K562 (cell line): ENCODE results near the gene SH3BP2. TPM values are rescaled to one million over a fixed set of nuclear protein-coding genes. Genes with fewer than 3 reads are reported as not detected.

Source experiments
- ATAC-seq: fragments of 200-7000 bp; cut with Tn5 transposase; 3 replicates; pipeline ENCODE4 v1.9.1; 2020; ENCODE audit warnings: moderate library complexity
- BruUV-seq: library from RNA; stranded (reverse); fragments of 400-500 nt; replicated peaks from 2 replicates; lab custom pipeline; 2021; lab: Mats Ljungman, UMichigan
- CTCF ChIA-PET: fragments of 300-600 bp; formaldehyde crosslinking; extraction: SDS; loops from one replicate; lab custom pipeline; 2021; ENCODE audit warnings: low intra/inter-chr PET ratio; lab: Yijun Ruan, JAX
- POLR2A ChIA-PET: fragments of 300-600, 350-650 bp; sonication (Branson Sonifier 250); formaldehyde crosslinking; extraction: SDS; loops from one replicate; lab custom pipeline; 2021; ENCODE audit warnings: antibody characterized with exemption, inconsistent platforms; lab: Yijun Ruan, JAX
- DNase-seq, 4 experiments: peaks; one replicate each; pipeline versions ENCODE4 v3.0.0 to v3.0.0-alpha.2; 2011 to 2018; ENCODE audit warnings: low spot score in 3 of 4, mixed read lengths in 3 of 4; ENCODE audit errors: extremely low read depth in 1 of 4
- FAIRE-seq: peaks from 2 replicates; lab custom pipeline; 2011; peaks lifted over from hg19 to GRCh38; lab: Jason Lieb, UNC
- H2AFZ ChIP-seq: 2 replicates; pipeline ENCODE4 v1.6.0; 2011; ENCODE audit warnings: low read depth, low read length, control low read depth, inconsistent platforms
- H3K27ac ChIP-seq: fragments of 200-600 bp; 3 replicates; pipeline ENCODE4 v1.8.0; 2011; ENCODE audit warnings: low read depth, mild to moderate bottlenecking, control low read depth, inconsistent platforms, low read length, moderate library complexity, mixed read lengths; ENCODE audit errors: extremely low read depth
- H3K27me3 ChIP-seq, 2 experiments: fragments of 300-600 bp in 1 of 2; 2 replicates in 1 of 2; 3 replicates in 1 of 2; pipeline versions ENCODE4 v1.6.0 to v1.8.0; 2011; ENCODE audit warnings: inconsistent platforms in 2 of 2, low read length in 2 of 2, mild to moderate bottlenecking in 1 of 2, mixed read lengths in 1 of 2, moderate library complexity in 1 of 2; ENCODE audit not compliant: control insufficient read depth in 2 of 2, insufficient read depth in 2 of 2
- H3K36me3 ChIP-seq: fragments of 300-600 bp; 3 replicates; pipeline ENCODE4 v1.8.0; 2011; ENCODE audit warnings: mild to moderate bottlenecking, low read length, inconsistent platforms; ENCODE audit not compliant: control insufficient read depth, insufficient read depth
- H3K4me1 ChIP-seq, 2 experiments: fragments of 200-600 bp in 1 of 2; replicated peaks in 1 of 2; 2 replicates in 1 of 2; 3 replicates in 1 of 2; pipeline versions ENCODE4 v1.5.1 to v1.8.0; 2011; ENCODE audit warnings: inconsistent platforms in 2 of 2, low read length in 2 of 2, mild to moderate bottlenecking in 1 of 2, mixed read lengths in 1 of 2, moderate library complexity in 1 of 2; ENCODE audit not compliant: control insufficient read depth in 2 of 2, insufficient read depth in 2 of 2
- H3K4me2 ChIP-seq: 2 replicates; pipeline ENCODE4 v1.6.1; 2011; ENCODE audit warnings: low read length, control low read depth, inconsistent platforms, mixed read lengths; ENCODE audit not compliant: insufficient read depth
- H3K4me3 ChIP-seq: fragments of 200-600 bp; sonication (generic), shearing (Covaris generic); 2 replicates; pipeline ENCODE4 v1.5.1; 2016; ENCODE audit warnings: control low read depth, inconsistent platforms
- H3K79me2 ChIP-seq: fragments of 200-600 bp; 3 replicates; pipeline ENCODE4 v1.8.0; 2011; ENCODE audit warnings: low read length, inconsistent platforms; ENCODE audit not compliant: control insufficient read depth, insufficient read depth
- H3K9ac ChIP-seq, 2 experiments: 2 replicates each; pipeline versions ENCODE4 v1.6.0 to v1.6.1; 2011; ENCODE audit warnings: low read depth in 2 of 2, low read length in 2 of 2, control low read depth in 1 of 2, inconsistent platforms in 1 of 2, mild to moderate bottlenecking in 1 of 2, mixed read lengths in 1 of 2; ENCODE audit not compliant: insufficient read depth in 1 of 2
- H3K9me1 ChIP-seq: one replicate; pipeline ENCODE4 v1.6.0; 2011; ENCODE audit warnings: inconsistent platforms, mild to moderate bottlenecking, low read length, moderate library complexity; ENCODE audit not compliant: control insufficient read depth, insufficient read depth
- H3K9me3 ChIP-seq: replicated peaks from 2 replicates; pipeline ENCODE4 v1.5.1; 2011; ENCODE audit warnings: low read depth, low read length, inconsistent platforms; ENCODE audit not compliant: control insufficient read depth, insufficient read depth
- H4K20me1 ChIP-seq: replicated peaks from 2 replicates; pipeline ENCODE4 v1.6.1; 2011; ENCODE audit warnings: low read length, inconsistent platforms, mixed read lengths; ENCODE audit not compliant: control insufficient read depth, insufficient read depth
- CUX1 ChIP-seq: fragments of 200-800 bp; sonication (Bioruptor generic); IDR thresholded peaks from 2 replicates; pipeline ENCODE4 v1.6.1; 2016; ENCODE audit warnings: missing genetic modification characterization, missing compliant biosample characterization
- HOMEZ ChIP-seq: fragments of 250-450 bp; sonication (Bioruptor Pico); IDR thresholded peaks from 2 replicates; pipeline ENCODE4 v1.4.0; 2020; ENCODE audit warnings: mild to moderate bottlenecking, moderate library complexity
- WGBS: fragments of 100-300 bp; shearing (Covaris generic); methylation state at CpG from one replicate; pipeline ENCODE4 v1.1.6; 2016; ENCODE audit warnings: low coverage, mixed read lengths; ENCODE audit not compliant: insufficient coverage; ENCODE audit errors: missing lambda C conversion rate; 5-methylcytosine and 5-hydroxymethylcytosine counted together
- in situ Hi-C: fragments of 300-500 bp; cut with MboI; formaldehyde crosslinking; loops from 4 replicates; pipeline ENCODE4 v1.15.0; 2018; ENCODE audit warnings: inconsistent platforms, mixed read lengths
- intact Hi-C: fragments of 100-400 bp; cut with micrococcal nuclease; formaldehyde crosslinking; loops from 2 replicates; pipeline ENCODE4 v1.14.2; 2022
- polyA plus RNA-seq, 8 experiments: library from polyadenylated mRNA; depleted of rRNA in 4 of 8; stranded (reverse) in 5 of 8; unstranded in 3 of 8; fragments of >200 nt; fragmentation: Nextera tagmentation in 2 of 8; fragmentation: Illumina TruSeq in 1 of 8; extraction: Ambion mirVana in 2 of 8; extraction: Trizol in 1 of 8; gene quantifications; 2 replicates each; pipeline versions ENCODE4 v1.2.1 to v1.2.3, GENCODE V29; 2011 to 2014; ENCODE audit warnings: inconsistent platforms in 1 of 8, missing spikeins in 1 of 8
- total RNA-seq, 7 experiments: library from RNA; depleted of rRNA in 6 of 7; stranded (reverse); fragments of >200 nt in 6 of 7; fragmentation: Illumina TruSeq in 2 of 7; extraction: Trizol in 2 of 7; gene quantifications; 2 replicates each; pipeline versions ENCODE4 v1.2.1 to v1.2.3, GENCODE V29; 2011 to 2021; ENCODE audit warnings: low replicate concordance in 1 of 7
- TF ChIP-seq, protein P1 (sequence below): fragments of 450-650 bp; formaldehyde crosslinking; IDR thresholded peaks from 2 replicates; pipeline ENCODE4 v1.4.0; 2020; ENCODE audit warnings: mild to moderate bottlenecking, mixed read lengths

The SH3BP2 gene
- total and polyA plus RNA-seq, 9 of the 15 experiments (the other 6 are each of a cell fraction or from before 2014, with no cell fraction given): 0.34 to 16.0 (median 5.1) TPM

GRCh38 chr4:2870082-2870481 lies 77.2 kb downstream of the SH3BP2 start (continued):
- no peak for TF ChIP-seq HOMEZ
- no peak for TF ChIP-seq CUX1
- TF ChIP-seq, all 486 proteins: peak for 0

DNA sequence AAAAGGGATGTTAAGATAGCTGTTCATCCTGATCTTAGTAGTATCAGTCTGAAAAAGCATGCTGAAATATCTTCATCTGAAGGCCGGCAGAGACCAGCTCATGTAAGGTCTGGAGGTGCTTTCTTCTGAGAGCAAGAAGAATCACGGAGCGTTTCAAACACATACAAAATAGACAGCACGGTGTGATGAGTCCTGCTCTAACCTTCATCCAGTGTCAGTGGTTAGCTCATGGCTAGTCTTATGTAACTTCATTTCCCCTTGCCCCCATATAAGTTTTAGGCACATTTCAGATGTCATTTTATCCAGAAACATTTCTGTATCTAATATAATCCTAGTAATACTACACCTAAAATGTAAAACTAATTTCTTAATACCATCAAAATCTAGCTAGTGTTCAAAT lies 78.6 kb downstream of the SH3BP2 start:
- TF ChIP-seq, protein P1, sequence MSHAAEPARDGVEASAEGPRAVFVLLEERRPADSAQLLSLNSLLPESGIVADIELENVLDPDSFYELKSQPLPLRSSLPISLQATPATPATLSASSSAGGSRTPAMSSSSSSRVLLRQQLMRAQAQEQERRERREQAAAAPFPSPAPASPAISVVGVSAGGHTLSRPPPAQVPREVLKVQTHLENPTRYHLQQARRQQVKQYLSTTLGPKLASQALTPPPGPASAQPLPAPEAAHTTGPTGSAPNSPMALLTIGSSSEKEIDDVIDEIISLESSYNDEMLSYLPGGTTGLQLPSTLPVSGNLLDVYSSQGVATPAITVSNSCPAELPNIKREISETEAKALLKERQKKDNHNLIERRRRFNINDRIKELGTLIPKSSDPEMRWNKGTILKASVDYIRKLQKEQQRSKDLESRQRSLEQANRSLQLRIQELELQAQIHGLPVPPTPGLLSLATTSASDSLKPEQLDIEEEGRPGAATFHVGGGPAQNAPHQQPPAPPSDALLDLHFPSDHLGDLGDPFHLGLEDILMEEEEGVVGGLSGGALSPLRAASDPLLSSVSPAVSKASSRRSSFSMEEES (CRISPR knock-in tag): no peak
- FAIRE-seq (no peak), DNase-seq (no peak), ATAC-seq (no peak)
- Histone ChIP-seq H3K4me3 (no peak overlapping the region), H3K9me1 (peaks cover 6% of the 10 kb centered on the region), H3K79me2 (peaks cover 81% of the 10 kb centered on the region), H3K4me1 (peaks cover 18 to 36% of the 10 kb centered on the region in 2 experiments), H3K4me2 (no peak overlapping the region), H3K9me3 (no peaks in the 10 kb centered on the region), H3K36me3 (peaks cover 16% of the 10 kb centered on the region), H3K27me3 (no peaks in the 10 kb centered on the region), H2AFZ (no peak overlapping the region), H3K9ac (no peak overlapping the region), H3K27ac (no peak overlapping the region), H4K20me1 (peaks cover 42% of the 10 kb centered on the region)
- 79% methylated on average over 4 of the region's 4 CpGs for WGBS
- in situ Hi-C loops: no loop called here
- intact Hi-C loops: no loop called here
- ChIA-PET CTCF (no interaction called here), POLR2A (interaction anchor here (1.9 to 2.2 kb wide), 2 partner anchors 10 to 12 kb away, joined by 5 to 12 read pairs; no protein-coding TSS in a partner anchor)
- BruUV-seq: no TSS peak
